Endothelial cell (in vitro differentiated cells): ENCODE results near the gene PAPSS2. TPM values are rescaled to one million over a fixed set of nuclear protein-coding genes. Genes with fewer than 3 reads are reported as not detected.

Experiments used
- DNase-seq: peaks from one replicate; pipeline ENCODE4 v3.0.0; 2021; ENCODE audit warnings: low spot score
- H3K27ac Mint-ChIP-seq: one replicate; pipeline ENCODE4 v1.8.0; 2021; ENCODE audit warnings: mixed read lengths, inconsistent platforms; ENCODE audit not compliant: unreplicated experiment
- H3K27me3 Mint-ChIP-seq: one replicate; pipeline ENCODE4 v1.8.0; 2021; ENCODE audit warnings: mild to moderate bottlenecking, moderate library complexity, mixed read lengths, inconsistent platforms; ENCODE audit not compliant: unreplicated experiment
- H3K36me3 Mint-ChIP-seq: one replicate; pipeline ENCODE4 v1.8.0; 2021; ENCODE audit warnings: mild to moderate bottlenecking, low read depth, mixed read lengths, inconsistent platforms; ENCODE audit not compliant: unreplicated experiment
- H3K4me1 Mint-ChIP-seq: one replicate; pipeline ENCODE4 v1.8.0; 2021; ENCODE audit warnings: mild to moderate bottlenecking, mixed read lengths, inconsistent platforms; ENCODE audit not compliant: unreplicated experiment
- H3K4me3 Mint-ChIP-seq: one replicate; pipeline ENCODE4 v1.8.0; 2021; ENCODE audit warnings: mild to moderate bottlenecking, mixed read lengths, inconsistent platforms; ENCODE audit not compliant: unreplicated experiment
- H3K9me3 Mint-ChIP-seq: one replicate; pipeline ENCODE4 v1.8.0; 2021; ENCODE audit warnings: mixed read lengths, inconsistent platforms; ENCODE audit not compliant: unreplicated experiment
- CTCF ChIP-seq: fragments of 200-600 bp; sonication (generic); IDR thresholded peaks from one replicate; pipeline ENCODE4 v1.5.0; 2021; ENCODE audit warnings: antibody characterized with exemption; ENCODE audit not compliant: unreplicated experiment
- total RNA-seq: library from RNA; stranded (reverse); fragmentation: NEBNext Ultra II Directional; extraction: Animal tissue kit (Norgen Biotek cat#: 25700); gene quantifications from one replicate; pipeline ENCODE4 v1.2.1, GENCODE V29; 2021; ENCODE audit not compliant: unreplicated experiment

PAPSS2 gene
- total RNA-seq, 1 donor from 2014 or later: 31.0 TPM

DNA sequence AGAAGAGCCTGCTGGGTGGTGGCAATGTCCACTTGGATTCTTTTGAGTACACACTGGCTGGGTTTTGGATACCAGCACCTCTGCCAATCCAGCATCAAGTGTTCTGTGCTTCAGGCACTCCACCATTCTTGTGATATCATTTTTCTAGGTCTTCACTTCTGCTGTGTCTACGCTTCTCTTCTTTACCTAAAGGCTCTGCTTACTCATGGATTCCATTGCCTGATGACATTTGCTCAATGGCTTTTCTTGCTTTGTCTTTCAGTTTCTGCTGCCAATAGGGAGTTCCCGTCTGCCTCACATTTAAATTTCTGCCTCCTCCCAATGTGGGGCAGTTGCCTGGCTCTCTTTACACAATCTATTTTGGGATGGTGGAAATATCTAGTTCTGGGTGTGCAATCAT lies 12.7 kb upstream of the PAPSS2 start:
- no peak for TF ChIP-seq CTCF
- no peak overlapping the region for H3K27ac Mint-ChIP-seq
- no peaks in the 10 kb centered on the region for H3K9me3 Mint-ChIP-seq
- DNase-seq: no peak
- no peaks in the 10 kb centered on the region for H3K4me1 Mint-ChIP-seq
- peaks cover 1% of the 10 kb centered on the region for H3K27me3 Mint-ChIP-seq
- no peak overlapping the region for H3K4me3 Mint-ChIP-seq
- no peaks in the 10 kb centered on the region for H3K36me3 Mint-ChIP-seq

DNA sequence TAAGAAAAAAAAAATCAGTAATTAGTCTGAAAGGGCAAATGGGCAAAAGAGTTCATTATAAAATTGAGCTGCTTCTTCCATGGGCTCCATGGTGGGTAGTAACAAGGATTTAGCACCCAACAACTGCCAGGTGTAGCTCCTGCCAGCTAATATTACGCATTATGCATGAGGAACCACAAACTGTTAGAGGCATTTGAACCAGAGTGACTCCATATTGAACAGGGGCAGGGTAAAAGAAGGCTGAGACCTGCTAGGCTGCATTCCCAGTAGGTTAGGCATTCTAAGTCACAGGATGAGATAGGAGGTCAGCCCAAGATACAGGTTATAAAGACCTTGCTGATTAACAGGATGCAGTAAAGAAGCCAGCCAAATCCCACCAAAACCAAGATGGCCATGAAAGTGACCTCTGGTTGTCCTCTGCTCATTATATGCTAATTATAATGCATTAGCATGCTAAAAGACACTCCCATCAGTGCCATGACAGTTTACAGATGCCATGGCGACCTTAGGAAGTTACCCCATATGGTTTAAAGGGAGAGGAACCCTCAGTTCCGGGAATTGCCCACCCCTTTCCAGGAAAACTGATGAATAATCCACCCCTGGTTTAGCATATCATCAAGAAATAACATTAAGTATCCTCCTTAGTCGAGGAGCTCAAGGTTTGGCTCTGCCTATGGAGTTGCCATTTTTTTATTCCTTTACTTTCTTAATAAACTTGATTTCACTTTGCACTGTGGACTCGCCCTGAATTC lies 8.7 kb upstream of the PAPSS2 start:
- H3K36me3 Mint-ChIP-seq: no peaks in the 10 kb centered on the region
- no peak overlapping the region for H3K4me3 Mint-ChIP-seq

DNA sequence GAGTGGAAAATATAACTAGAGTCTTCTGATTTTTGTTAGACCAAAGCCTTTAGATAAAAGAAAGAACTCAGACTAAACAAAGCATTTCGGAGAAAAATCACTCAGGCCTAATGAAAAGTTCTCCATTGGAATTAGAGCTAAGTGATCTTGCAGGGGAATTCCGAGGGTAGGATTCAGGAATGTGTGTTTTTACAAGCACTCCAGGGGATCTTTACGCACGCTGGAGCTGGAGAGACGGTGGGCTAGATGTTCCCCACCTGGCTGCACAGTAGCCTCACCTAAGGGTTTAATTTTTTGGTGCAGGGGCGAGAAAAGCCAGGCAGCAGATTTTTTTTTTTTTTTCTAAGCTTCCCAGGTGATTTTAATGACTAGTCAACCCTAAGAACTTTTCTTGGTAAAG lies 7.9 kb upstream of the PAPSS2 start:
- no peak for TF ChIP-seq CTCF
- H3K27ac Mint-ChIP-seq: no peak overlapping the region
- no peak overlapping the region for H3K4me3 Mint-ChIP-seq
- H3K9me3 Mint-ChIP-seq: no peaks in the 10 kb centered on the region
- H3K36me3 Mint-ChIP-seq: no peaks in the 10 kb centered on the region
- H3K27me3 Mint-ChIP-seq: peaks cover 1% of the 10 kb centered on the region
- no peaks in the 10 kb centered on the region for H3K4me1 Mint-ChIP-seq
- DNase-seq: no peak

More for the DNA sequence above, 8.7 kb upstream of the PAPSS2 start:
- TF ChIP-seq CTCF: no peak
- no peak overlapping the region for H3K27ac Mint-ChIP-seq
- DNase-seq: no peak
- no peaks in the 10 kb centered on the region for H3K4me1 Mint-ChIP-seq
- peaks cover 1% of the 10 kb centered on the region for H3K27me3 Mint-ChIP-seq
- no peaks in the 10 kb centered on the region for H3K9me3 Mint-ChIP-seq

GRCh38 chr10:87652261-87652660 lies 7.4 kb upstream of the PAPSS2 start:
- H3K36me3 Mint-ChIP-seq: no peaks in the 10 kb centered on the region
- DNase-seq: no peak
- no peak overlapping the region for H3K27ac Mint-ChIP-seq
- no peak for TF ChIP-seq CTCF
- H3K4me1 Mint-ChIP-seq: peaks cover 1% of the 10 kb centered on the region
- no peak overlapping the region for H3K4me3 Mint-ChIP-seq
- peaks cover 1% of the 10 kb centered on the region for H3K27me3 Mint-ChIP-seq
- H3K9me3 Mint-ChIP-seq: no peaks in the 10 kb centered on the region

DNA sequence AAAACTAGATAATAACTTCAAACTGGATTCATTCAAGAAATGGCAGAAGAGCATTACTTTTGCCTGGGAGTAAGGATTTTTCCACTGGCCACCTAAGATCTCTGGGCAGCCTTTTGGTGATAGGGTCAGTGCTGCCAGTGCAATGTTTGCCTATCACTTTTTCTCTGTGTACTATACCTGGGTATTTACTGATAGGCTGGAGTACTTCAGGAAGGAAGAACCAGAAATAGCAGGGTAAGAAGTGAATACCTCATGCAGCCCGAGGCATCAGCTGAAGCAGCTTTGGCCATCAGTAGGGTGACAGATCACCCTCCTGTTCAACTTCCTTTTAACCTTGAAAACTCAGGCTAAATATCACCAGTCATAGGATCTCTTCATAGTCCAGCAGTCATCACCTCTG lies 5.5 kb upstream of the PAPSS2 start:
- H3K4me3 Mint-ChIP-seq: no peak overlapping the region
- peaks cover 9% of the 10 kb centered on the region for H3K4me1 Mint-ChIP-seq

More for the DNA sequence above, 5.5 kb upstream of the PAPSS2 start:
- Mint-ChIP-seq H3K27me3 (peaks cover 4% of the 10 kb centered on the region), H3K9me3 (no peaks in the 10 kb centered on the region), H3K36me3 (no peaks in the 10 kb centered on the region), H3K27ac (no peak overlapping the region)
- TF ChIP-seq CTCF: no peak
- DNase-seq: no peak
